DMS153 treated with DMSO at 0.1 percent for 48 hours (cell line): ENCODE measurements around the gene HOXA13.

Source experiments
- DNase-seq: peaks from one replicate; lab custom pipeline; 2025; ENCODE audit not compliant: unreplicated experiment; lab: John Stamatoyannopoulos, UW

HOXA13 gene

GRCh38 chr7:27237735-27238334 is 37.9 kb upstream of the HOXA13 start:
- no peak for DNase-seq

- peak; percentile 67 for DNase-seq
These were observed 35.8 kb upstream of the HOXA13 start for GRCh38 chr7:27235387-27236311.

GRCh38 chr7:27229448-27229847 is 29.6 kb upstream of the HOXA13 start:
- DNase-seq = no peak

GRCh38 chr7:27224983-27225934 is 25.4 kb upstream of the HOXA13 start:
- no peak for DNase-seq

GRCh38 chr7:27223941-27224575 is 24.2 kb upstream of the HOXA13 start:
- DNase-seq = no peak

- DNase-seq = no peak
These were observed 21.4 kb upstream of the HOXA13 start for GRCh38 chr7:27221201-27221797.

- DNase-seq = no peak
These were observed 20.6 kb upstream of the HOXA13 start for GRCh38 chr7:27220440-27220955.

- no peak for DNase-seq
These were observed 19.9 kb upstream of the HOXA13 start for GRCh38 chr7:27219821-27220220.

GRCh38 chr7:27217951-27218350 is 18.1 kb upstream of the HOXA13 start:
- DNase-seq = no peak

- DNase-seq = no peak
These were observed 15.5 kb upstream of the HOXA13 start for GRCh38 chr7:27215356-27215755.

GRCh38 chr7:27214239-27214950 is 14.5 kb upstream of the HOXA13 start:
- no peak for DNase-seq

GRCh38 chr7:27213433-27214238 is 13.7 kb upstream of the HOXA13 start:
- DNase-seq = no peak

- no peak for DNase-seq
These were observed 12.9 kb upstream of the HOXA13 start for GRCh38 chr7:27212497-27213432.

- DNase-seq = no peak
These were observed 11.9 kb upstream of the HOXA13 start for GRCh38 chr7:27211764-27212204.

- no peak for DNase-seq
These were observed 11.2 kb upstream of the HOXA13 start for GRCh38 chr7:27211084-27211446.

GRCh38 chr7:27210441-27211083 is 10.7 kb upstream of the HOXA13 start:
- no peak for DNase-seq

GRCh38 chr7:27209933-27210440 is 10.1 kb upstream of the HOXA13 start:
- DNase-seq = no peak
